GM12872 (cell line): Measurements from ENCODE around the gene SMIM5.
A peak's percentile ranks its signal among the peaks of the same experiment; 100 is the strongest.

Source experiments
- CTCF ChIP-seq: IDR thresholded peaks from 3 replicates; pipeline ENCODE4 v1.5.1; 2011; ENCODE audit warnings: low read depth, mild to moderate bottlenecking, low read length, moderate library complexity; ENCODE audit not compliant: insufficient read depth

SMIM5 gene

GRCh38 chr17:75639771-75640555, 6.7 kb downstream of the SMIM5 start:
- 0 out of 3 replicates have a peak, but pooled peaks have one; percentile 7 for TF ChIP-seq CTCF

- TF ChIP-seq CTCF, result no peak
Observed at GRCh38 chr17:75640556-75641119, 7.4 kb downstream of the SMIM5 start.

GRCh38 chr17:75641343-75641742, 8.1 kb downstream of the SMIM5 start:
- no peak for TF ChIP-seq CTCF

GRCh38 chr17:75642182-75642783, 9.0 kb downstream of the SMIM5 start:
- no peak for TF ChIP-seq CTCF

- no peak for TF ChIP-seq CTCF
Observed at GRCh38 chr17:75642784-75643642, 9.8 kb downstream of the SMIM5 start.

GRCh38 chr17:75643643-75644017, 10.4 kb downstream of the SMIM5 start:
- TF ChIP-seq CTCF, result no peak

GRCh38 chr17:75645501-75645888, 12.3 kb downstream of the SMIM5 start:
- no peak for TF ChIP-seq CTCF
